Activated CD4-positive, alpha-beta T cell treated with anti-CD3 and anti-CD28 coated beads for 1 hour (primary cell): ENCODE data around the gene KMT5B.
A peak's percentile ranks its signal among the peaks of the same experiment; 100 is the strongest.

ENCODE experiments used
- DNase-seq: peaks from one replicate; pipeline ENCODE4 v3.0.0-alpha.2; 2020

KMT5B gene

GRCh38 chr11:68142441-68143309 lies 70.4 kb downstream of the KMT5B start:
- DNase-seq = no peak

- DNase-seq = peak; percentile 43
These were observed 71.1 kb downstream of the KMT5B start for GRCh38 chr11:68142028-68142412.

- no peak for DNase-seq
These were observed 71.7 kb downstream of the KMT5B start for GRCh38 chr11:68141246-68142027.

GRCh38 chr11:68140496-68141245 lies 72.4 kb downstream of the KMT5B start:
- DNase-seq = no peak

GRCh38 chr11:68138237-68138636 lies 74.9 kb downstream of the KMT5B start:
- no peak for DNase-seq

- DNase-seq = no peak
These were observed 75.3 kb downstream of the KMT5B start for GRCh38 chr11:68137833-68138232.

GRCh38 chr11:68136866-68137265 lies 76.2 kb downstream of the KMT5B start:
- no peak for DNase-seq

GRCh38 chr11:68135161-68135560 lies 77.9 kb downstream of the KMT5B start:
- DNase-seq = no peak

GRCh38 chr11:68133761-68134160 lies 79.3 kb downstream of the KMT5B start:
- DNase-seq = no peak

- no peak for DNase-seq
These were observed 83.0 kb downstream of the KMT5B start for GRCh38 chr11:68130121-68130520.

GRCh38 chr11:68128682-68129327 lies 84.3 kb downstream of the KMT5B start:
- DNase-seq = no peak

GRCh38 chr11:68127714-68128681 lies 85.1 kb downstream of the KMT5B start:
- no peak for DNase-seq

GRCh38 chr11:68125164-68125563 lies 87.9 kb downstream of the KMT5B start:
- no peak for DNase-seq

- no peak for DNase-seq
These were observed 90.1 kb downstream of the KMT5B start for GRCh38 chr11:68122936-68123539.

- peak; percentile 77 for DNase-seq
These were observed 91.8 kb downstream of the KMT5B start, which contains the start of gene CHKA for GRCh38 chr11:68121067-68121899. Gene CHKA (minus strand): TSS chr11:68121388. CDS start chr11:68121177, 211 bp downstream.

GRCh38 chr11:68120273-68121066 lies 92.6 kb downstream of the KMT5B start:
- no peak for DNase-seq

GRCh38 chr11:68118706-68119448 lies 94.2 kb downstream of the KMT5B start:
- no peak for DNase-seq

- no peak for DNase-seq
These were observed 95.1 kb downstream of the KMT5B start for GRCh38 chr11:68117853-68118470.
